ENCODE measurements around the gene ARIH1.
A peak's percentile ranks its signal among the peaks of the same experiment; 100 is the strongest.

DNA sequence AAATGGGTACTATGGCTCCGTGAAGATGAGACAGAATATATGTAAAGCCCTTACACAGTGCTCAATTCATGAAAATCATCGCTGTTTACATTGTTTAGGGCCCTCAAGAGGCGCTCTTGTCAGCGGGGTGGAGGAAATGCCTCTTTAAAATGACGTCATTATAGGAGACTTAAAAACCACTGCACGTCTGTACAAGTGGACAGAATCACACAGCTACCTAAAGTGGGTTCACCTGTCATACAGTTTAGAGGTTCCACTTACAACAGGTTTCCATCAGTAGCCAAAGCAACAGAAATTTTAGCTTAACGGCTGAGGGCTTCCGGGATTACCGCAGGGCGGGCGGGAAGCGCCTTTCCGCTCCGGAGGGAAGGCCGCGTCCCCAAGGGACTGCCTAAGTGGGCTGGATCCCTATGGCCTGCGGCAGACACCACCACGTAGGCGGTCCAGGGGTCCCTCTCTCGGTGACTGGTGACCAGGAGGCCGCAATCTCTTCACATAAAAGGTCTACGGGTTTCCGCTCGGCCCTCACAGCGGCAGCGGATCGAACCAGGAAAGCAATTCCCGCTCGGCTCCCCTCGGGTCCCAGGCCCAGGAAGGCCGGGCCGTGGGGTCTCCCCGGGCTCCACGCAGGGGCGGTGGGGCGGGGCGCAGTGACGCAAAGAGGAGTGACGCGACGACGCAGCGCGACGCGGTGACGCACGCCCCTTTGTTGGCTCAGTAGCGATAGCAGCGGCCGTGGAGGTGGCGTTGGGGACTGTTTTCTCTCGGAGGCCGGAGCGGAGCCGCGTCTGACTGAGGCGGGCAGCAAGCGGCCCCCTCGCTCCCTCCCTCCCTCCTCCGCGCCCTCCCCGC is at the start of gene ARIH1:
- TF ChIP-seq CTCF (IDR thresholded peaks at IDR 0.05), result peak; percentile 56
- TF ChIP-seq SIN3A (IDR thresholded peaks at IDR 0.05; ENCODE audit: borderline replicate concordance, insufficient read depth, low read depth, low read length), result 0 out of 2 replicates have a peak, but pooled peaks have one; percentile 69
- TF ChIP-seq POLR2AphosphoS5 (IDR thresholded peaks at IDR 0.05; ENCODE audit: low read depth, low read length), result peak; percentile 94

All from Panc1 (cell line).